HCT116 (cell line): ENCODE results near the gene MTARC2. TPM values are rescaled to one million over a fixed set of nuclear protein-coding genes. Genes with fewer than 3 reads are reported as not detected.

Source experiments
- ATAC-seq: fragments of 200-7000 bp; cut with Tn5 transposase; 2 replicates; pipeline ENCODE4 v1.9.1; 2020; ENCODE audit warnings: mild to moderate bottlenecking, moderate library complexity
- BruUV-seq: library from RNA; stranded (reverse); fragments of 400-500 nt; replicated peaks from 2 replicates; lab custom pipeline; 2021; lab: Mats Ljungman, UMichigan
- CTCF ChIA-PET: fragments of 300-600 bp; sonication (Branson Sonifier 250); formaldehyde crosslinking; loops from one replicate; lab custom pipeline; 2021; ENCODE audit warnings: antibody characterized with exemption; lab: Charles Lee
- POLR2A ChIA-PET: fragments of 300-600, 350-600 bp; sonication (Branson Sonifier 250); formaldehyde crosslinking; loops from one replicate; lab custom pipeline; 2021; ENCODE audit warnings: antibody characterized with exemption; lab: Charles Lee
- RAD21 ChIA-PET, 2 experiments: fragments of 300-600 bp; sonication (Branson Sonifier 250); formaldehyde crosslinking; loops; one replicate each; lab custom pipeline; 2023; ENCODE audit warnings: low total read pairs in 2 of 2; ENCODE audit not compliant: uncharacterized antibody in 2 of 2, unreplicated experiment in 2 of 2, low non-redundant PET in 1 of 2; lab: Charles Lee
- DNase-seq: peaks from one replicate; pipeline ENCODE4 v3.0.0-alpha.2; 2010; ENCODE audit warnings: low read depth, low spot score
- H2AFZ ChIP-seq: fragments of 200-600 bp; shearing (Covaris generic), sonication (generic); 2 replicates; pipeline ENCODE4 v1.6.1; 2017; ENCODE audit warnings: low read depth, mixed run types, mixed read lengths, antibody characterized with exemption, low read length; ENCODE audit not compliant: poor library complexity, severe bottlenecking
- H3K27ac ChIP-seq: 2 replicates; pipeline ENCODE4 v1.5.1; 2012; ENCODE audit warnings: low read depth, low read length
- H3K27me3 ChIP-seq: fragments of 200-600 bp; sonication (generic); 2 replicates; pipeline ENCODE4 v1.6.1; 2016; ENCODE audit warnings: mixed run types, low read length, mixed read lengths; ENCODE audit not compliant: insufficient read depth
- H3K36me3 ChIP-seq, 2 experiments: fragments of 200-500 bp in 1 of 2; fragments of 200-600 bp in 1 of 2; sonication (Bioruptor generic) in 1 of 2; sonication (generic) in 1 of 2; 2 replicates each; pipeline versions ENCODE4 v1.5.1 to v1.6.1; 2014 to 2016; ENCODE audit warnings: low read length in 2 of 2, inconsistent platforms in 1 of 2, mixed read lengths in 1 of 2, mixed run types in 1 of 2; ENCODE audit not compliant: insufficient read depth in 2 of 2, control insufficient read depth in 1 of 2
- H3K4me1 ChIP-seq, 2 experiments: fragments of 200-600 bp in 1 of 2; sonication (generic) in 1 of 2; 2 replicates each; pipeline versions ENCODE4 v1.5.1 to v1.6.1; 2012 to 2017; ENCODE audit warnings: low read length in 2 of 2, inconsistent platforms in 1 of 2, mild to moderate bottlenecking in 1 of 2, mixed read lengths in 1 of 2, mixed run types in 1 of 2, moderate library complexity in 1 of 2; ENCODE audit not compliant: insufficient read depth in 2 of 2, control insufficient read depth in 1 of 2
- H3K4me2 ChIP-seq: fragments of 200-600 bp; sonication (generic); 2 replicates; pipeline ENCODE4 v1.6.1; 2017; ENCODE audit warnings: mixed run types, low read length, mixed read lengths
- H3K4me3 ChIP-seq, 2 experiments: fragments of 200-600 bp in 1 of 2; sonication (generic) in 1 of 2; replicated peaks in 1 of 2; 2 replicates each; pipeline ENCODE4 v1.5.1; 2011 to 2016; ENCODE audit warnings: low read length in 2 of 2, control low read depth in 1 of 2, low read depth in 1 of 2, mild to moderate bottlenecking in 1 of 2, mixed read lengths in 1 of 2, mixed run types in 1 of 2
- H3K79me2 ChIP-seq: fragments of 200-600 bp; sonication (generic); 2 replicates; pipeline ENCODE4 v1.6.1; 2017; ENCODE audit warnings: mild to moderate bottlenecking, mixed run types, low read length, moderate library complexity, mixed read lengths; ENCODE audit not compliant: insufficient read depth
- H3K9ac ChIP-seq: fragments of 200-600 bp; sonication (generic); 2 replicates; pipeline ENCODE4 v1.6.1; 2016; ENCODE audit warnings: low read length, mixed read lengths
- H3K9me2 ChIP-seq: fragments of 200-600 bp; sonication (generic), shearing (Covaris generic); 2 replicates; pipeline ENCODE4 v1.6.1; 2017; ENCODE audit warnings: mixed run types, mild to moderate bottlenecking, moderate library complexity; ENCODE audit not compliant: insufficient read depth
- H3K9me3 ChIP-seq, 2 experiments: fragments of 200-500 bp in 1 of 2; fragments of 200-600 bp in 1 of 2; sonication (Bioruptor generic) in 1 of 2; sonication (generic) in 1 of 2; 2 replicates each; pipeline ENCODE4 v1.6.1; 2014 to 2017; ENCODE audit warnings: low read length in 2 of 2, mixed read lengths in 2 of 2, inconsistent platforms in 1 of 2, low read depth in 1 of 2, mild to moderate bottlenecking in 1 of 2, mixed run types in 1 of 2, moderate library complexity in 1 of 2; ENCODE audit not compliant: control insufficient read depth in 1 of 2, insufficient read depth in 1 of 2
- H4K20me1 ChIP-seq: fragments of 200-600 bp; sonication (generic), shearing (Covaris generic); 2 replicates; pipeline ENCODE4 v1.6.1; 2017; ENCODE audit warnings: mixed run types, mild to moderate bottlenecking, moderate library complexity; ENCODE audit not compliant: insufficient read depth
- CBX3 ChIP-seq: IDR thresholded peaks from 2 replicates; pipeline ENCODE4 v1.6.1; 2012; ENCODE audit warnings: low read depth
- CEBPB ChIP-seq: IDR thresholded peaks from 2 replicates; pipeline ENCODE4 v1.6.1; 2012; ENCODE audit warnings: low read depth
- EGR1 ChIP-seq: IDR thresholded peaks from 2 replicates; pipeline ENCODE4 v1.6.1; 2012; ENCODE audit warnings: low read depth
- ELF1 ChIP-seq: IDR thresholded peaks from 2 replicates; pipeline ENCODE4 v1.6.1; 2012; ENCODE audit warnings: low read depth, borderline replicate concordance
- EZH2 ChIP-seq: fragments of 200-600 bp; sonication (generic); IDR thresholded peaks from 2 replicates; pipeline ENCODE4 v1.6.1; 2017; ENCODE audit warnings: antibody characterized with exemption, mixed run types
- EZH2phosphoT487 ChIP-seq: fragments of 200-600 bp; IDR thresholded peaks from 2 replicates; pipeline ENCODE4 v1.6.1; 2018; ENCODE audit warnings: antibody characterized with exemption, borderline replicate concordance
- FOSL1 ChIP-seq: IDR thresholded peaks from 2 replicates; pipeline ENCODE4 v1.6.1; 2012; ENCODE audit warnings: low read depth
- JUND ChIP-seq: IDR thresholded peaks from 2 replicates; pipeline ENCODE4 v1.6.1; 2012
- POLR2A ChIP-seq: IDR thresholded peaks from 2 replicates; pipeline ENCODE4 v1.7.0; 2011; ENCODE audit warnings: borderline replicate concordance; ENCODE audit not compliant: insufficient read depth, insufficient read length; ENCODE audit errors: extremely low read depth
- POLR2AphosphoS5 ChIP-seq: IDR thresholded peaks from 2 replicates; pipeline ENCODE4 v1.6.1; 2011; ENCODE audit warnings: mild to moderate bottlenecking, low read depth, low read length, moderate library complexity
- SIN3A ChIP-seq: IDR thresholded peaks from 2 replicates; pipeline ENCODE4 v1.6.1; 2012; ENCODE audit warnings: low read depth
- SRF ChIP-seq: IDR thresholded peaks from 2 replicates; pipeline ENCODE4 v1.6.1; 2012; ENCODE audit warnings: low read depth
- TCF7L2 ChIP-seq: IDR thresholded peaks from 2 replicates; pipeline ENCODE4 v1.7.0; 2011; ENCODE audit warnings: borderline replicate concordance, inconsistent platforms; ENCODE audit not compliant: insufficient read depth, insufficient read length; ENCODE audit errors: extremely low read depth
- YY1 ChIP-seq: IDR thresholded peaks from 2 replicates; pipeline ENCODE4 v1.6.1; 2011; ENCODE audit warnings: low read length, low read depth, moderate library complexity, mild to moderate bottlenecking; ENCODE audit not compliant: insufficient replicate concordance; ENCODE audit errors: extremely low read depth
- ZNF274 ChIP-seq: fragments of 200-500 bp; sonication (Bioruptor generic); IDR thresholded peaks from 2 replicates; pipeline ENCODE4 v1.6.1; 2014; ENCODE audit warnings: mild to moderate bottlenecking, low read depth, low read length, inconsistent platforms
- intact Hi-C: fragments of 100-400 bp; cut with micrococcal nuclease; formaldehyde crosslinking; loops from 2 replicates; pipeline ENCODE4 v1.10.0; 2022
- total RNA-seq: library from RNA; stranded (reverse); gene quantifications from one replicate; pipeline ENCODE4 v1.2.1, GENCODE V29; 2021; ENCODE audit not compliant: unreplicated experiment
- TF ChIP-seq, protein P1 (sequence below), 3 experiments: fragments of 200-600 bp in 1 of 3; sonication (generic) in 1 of 3; IDR thresholded peaks in 2 of 3; conservative IDR thresholded peaks in 1 of 3; 2 replicates each; pipeline ENCODE4 v1.5.1; 2012 to 2017; ENCODE audit warnings: low read depth in 2 of 3, low read length in 2 of 3, antibody characterized with exemption in 1 of 3, borderline replicate concordance in 1 of 3, control low read depth in 1 of 3, mild to moderate bottlenecking in 1 of 3, mixed read lengths in 1 of 3, mixed run types in 1 of 3, moderate library complexity in 1 of 3; ENCODE audit not compliant: insufficient read depth in 1 of 3
- TF ChIP-seq, protein P2 (sequence below): IDR thresholded peaks from 2 replicates; pipeline ENCODE4 v1.6.1; 2011; ENCODE audit warnings: mild to moderate bottlenecking, low read length, moderate library complexity; ENCODE audit not compliant: insufficient replicate concordance; ENCODE audit errors: extremely low read depth

MTARC2 gene
- total RNA-seq, 1 experiment from 2014 or later = 16.6 TPM

DNA sequence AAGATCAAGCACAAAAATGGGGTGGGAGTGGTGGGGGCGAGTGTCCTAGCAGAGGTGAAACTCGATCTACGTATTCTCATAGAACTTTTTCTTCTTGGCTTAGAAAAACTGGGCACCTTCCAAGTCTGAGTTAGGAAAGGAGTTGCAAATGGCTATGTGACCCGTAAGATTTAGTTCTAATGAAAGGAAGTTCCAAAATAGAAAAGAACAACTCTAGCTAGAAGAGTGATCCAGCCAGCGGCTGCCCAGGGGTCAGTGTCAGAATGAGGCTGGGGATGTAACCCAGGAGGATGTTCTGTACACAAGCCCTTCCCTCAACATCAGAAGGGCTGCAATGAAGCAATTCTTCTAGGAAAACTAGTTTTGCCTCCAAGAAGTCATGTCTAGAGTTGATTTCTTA is 43.8 kb downstream of the MTARC2 start:
- DNase-seq = no peak
- H3K9ac ChIP-seq = no peak overlapping the region
- no peak overlapping the region for H3K4me2 ChIP-seq
- no TSS peak for BruUV-seq
- RAD21 ChIA-PET = no interaction called here
- CTCF ChIA-PET = no interaction called here
- H3K4me3 ChIP-seq = no peak overlapping the region
- H3K27ac ChIP-seq = no peak overlapping the region
- POLR2A ChIA-PET = no interaction called here
- H3K4me1 ChIP-seq = peaks cover 9 to 17% of the 10 kb centered on the region in 2 experiments
- no peaks in the 10 kb centered on the region for H4K20me1 ChIP-seq
- peaks cover 13% of the 10 kb centered on the region for H3K79me2 ChIP-seq
- ATAC-seq = no peak
- TF ChIP-seq POLR2A (no peak), CEBPB (no peak), EZH2 (no peak)
- TF ChIP-seq, all 23 proteins: peak for 0
- intact Hi-C loops = no loop called here
- no peak overlapping the region for H2AFZ ChIP-seq
- H3K27me3 ChIP-seq = no peaks in the 10 kb centered on the region
- no peaks in the 10 kb centered on the region for H3K9me2 ChIP-seq
- no peaks in the 10 kb centered on the region for H3K9me3 ChIP-seq
- H3K36me3 ChIP-seq = no peaks in the 10 kb centered on the region

DNA sequence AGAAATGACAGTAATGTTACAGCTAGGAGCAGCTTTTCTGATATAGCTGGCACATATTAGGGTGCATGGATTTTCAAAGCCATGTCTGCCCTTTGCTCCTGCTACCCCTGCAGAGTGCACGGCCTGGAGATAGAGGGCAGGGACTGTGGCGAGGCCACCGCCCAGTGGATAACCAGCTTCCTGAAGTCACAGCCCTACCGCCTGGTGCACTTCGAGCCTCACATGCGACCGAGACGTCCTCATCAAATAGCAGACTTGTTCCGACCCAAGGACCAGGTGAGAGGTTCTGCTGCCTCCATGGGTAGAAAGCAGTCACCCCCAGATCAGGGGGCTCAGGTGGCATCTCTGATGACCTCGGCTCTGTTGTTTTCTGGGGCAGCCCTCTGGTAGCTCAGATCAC is 48.4 kb downstream of the MTARC2 start:
- no peak for ATAC-seq
- TF ChIP-seq JUND (no peak), FOSL1 (no peak), POLR2AphosphoS5 (no peak), EZH2 (no peak), EZH2phosphoT487 (no peak), ELF1 (no peak), SIN3A (no peak), ZNF274 (no peak), CBX3 (no peak), TCF7L2 (no peak), EGR1 (no peak), SRF (no peak), YY1 (no peak)
- TF ChIP-seq, protein P1, sequence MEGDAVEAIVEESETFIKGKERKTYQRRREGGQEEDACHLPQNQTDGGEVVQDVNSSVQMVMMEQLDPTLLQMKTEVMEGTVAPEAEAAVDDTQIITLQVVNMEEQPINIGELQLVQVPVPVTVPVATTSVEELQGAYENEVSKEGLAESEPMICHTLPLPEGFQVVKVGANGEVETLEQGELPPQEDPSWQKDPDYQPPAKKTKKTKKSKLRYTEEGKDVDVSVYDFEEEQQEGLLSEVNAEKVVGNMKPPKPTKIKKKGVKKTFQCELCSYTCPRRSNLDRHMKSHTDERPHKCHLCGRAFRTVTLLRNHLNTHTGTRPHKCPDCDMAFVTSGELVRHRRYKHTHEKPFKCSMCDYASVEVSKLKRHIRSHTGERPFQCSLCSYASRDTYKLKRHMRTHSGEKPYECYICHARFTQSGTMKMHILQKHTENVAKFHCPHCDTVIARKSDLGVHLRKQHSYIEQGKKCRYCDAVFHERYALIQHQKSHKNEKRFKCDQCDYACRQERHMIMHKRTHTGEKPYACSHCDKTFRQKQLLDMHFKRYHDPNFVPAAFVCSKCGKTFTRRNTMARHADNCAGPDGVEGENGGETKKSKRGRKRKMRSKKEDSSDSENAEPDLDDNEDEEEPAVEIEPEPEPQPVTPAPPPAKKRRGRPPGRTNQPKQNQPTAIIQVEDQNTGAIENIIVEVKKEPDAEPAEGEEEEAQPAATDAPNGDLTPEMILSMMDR (IDR thresholded peaks at IDR 0.05 in 2 of 3, conservative IDR thresholded peaks at IDR 0.05 in 1 of 3; ENCODE audit: borderline replicate concordance in 1 of 3, insufficient read depth in 1 of 3, low read depth in 2 of 3, low read length in 2 of 3) = no peak
- TF ChIP-seq, protein P2, sequence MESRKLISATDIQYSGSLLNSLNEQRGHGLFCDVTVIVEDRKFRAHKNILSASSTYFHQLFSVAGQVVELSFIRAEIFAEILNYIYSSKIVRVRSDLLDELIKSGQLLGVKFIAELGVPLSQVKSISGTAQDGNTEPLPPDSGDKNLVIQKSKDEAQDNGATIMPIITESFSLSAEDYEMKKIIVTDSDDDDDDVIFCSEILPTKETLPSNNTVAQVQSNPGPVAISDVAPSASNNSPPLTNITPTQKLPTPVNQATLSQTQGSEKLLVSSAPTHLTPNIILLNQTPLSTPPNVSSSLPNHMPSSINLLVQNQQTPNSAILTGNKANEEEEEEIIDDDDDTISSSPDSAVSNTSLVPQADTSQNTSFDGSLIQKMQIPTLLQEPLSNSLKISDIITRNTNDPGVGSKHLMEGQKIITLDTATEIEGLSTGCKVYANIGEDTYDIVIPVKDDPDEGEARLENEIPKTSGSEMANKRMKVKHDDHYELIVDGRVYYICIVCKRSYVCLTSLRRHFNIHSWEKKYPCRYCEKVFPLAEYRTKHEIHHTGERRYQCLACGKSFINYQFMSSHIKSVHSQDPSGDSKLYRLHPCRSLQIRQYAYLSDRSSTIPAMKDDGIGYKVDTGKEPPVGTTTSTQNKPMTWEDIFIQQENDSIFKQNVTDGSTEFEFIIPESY = no peak

More for the DNA sequence above, 48.4 kb downstream of the MTARC2 start:
- Histone ChIP-seq H3K4me2 (no peak overlapping the region), H3K27me3 (no peaks in the 10 kb centered on the region), H3K4me1 (no peaks in the 10 kb centered on the region), H4K20me1 (no peaks in the 10 kb centered on the region), H3K79me2 (no peaks in the 10 kb centered on the region), H3K36me3 (peaks cover 0 to 4% of the 10 kb centered on the region in 2 experiments; a peak in 1 of 4 replicates), H3K9me2 (no peaks in the 10 kb centered on the region), H2AFZ (no peak overlapping the region), H3K9ac (no peak overlapping the region), H3K27ac (no peak overlapping the region), H3K4me3 (no peak overlapping the region), H3K9me3 (no peaks in the 10 kb centered on the region)
- POLR2A ChIA-PET = no interaction called here
- BruUV-seq = no TSS peak
- RAD21 ChIA-PET = no interaction called here
- DNase-seq = no peak
- intact Hi-C loops = no loop called here
- CTCF ChIA-PET = no interaction called here
